ENCODE data around the gene PTGES3. TPM values are rescaled to one million over a fixed set of nuclear protein-coding genes. Genes with fewer than 3 reads are reported as not detected.

Gene PTGES3
- total RNA-seq, 1 experiment from 2014 or later = 404 TPM

DNA sequence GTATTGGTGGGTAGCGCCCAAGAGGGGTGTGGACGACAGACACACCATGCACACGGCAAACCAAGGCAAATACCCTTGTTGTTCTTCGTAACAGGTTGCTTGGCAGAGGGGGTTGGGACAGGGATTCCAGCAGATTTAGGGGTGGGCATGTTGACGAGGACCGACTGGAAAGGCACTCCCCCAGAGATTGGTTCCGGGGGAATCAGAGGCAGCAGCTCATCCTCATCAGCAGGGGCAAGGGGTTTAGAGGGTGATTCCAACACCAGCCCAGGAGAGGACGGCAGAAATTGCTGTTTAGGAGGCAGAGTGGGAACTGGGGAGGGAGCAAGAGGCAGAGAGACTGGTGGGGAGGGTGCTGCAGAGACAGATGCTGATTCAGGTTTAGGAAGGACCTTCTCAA is 27.7 kb upstream of the PTGES3 start:
- DNase-seq (ENCODE audit: low read depth, low spot score) (no peak), ATAC-seq (no peak)
- ChIA-PET CTCF (no interaction called here), POLR2A (interaction anchor here (1.9 kb wide), 1 partner anchor 10 kb away, joined by 13 read pairs; the partner anchor contains the start of gene NACA), RAD21 (ENCODE audit: low non-redundant PET in 1 of 2, low total read pairs in 2 of 2, uncharacterized antibody in 2 of 2, unreplicated experiment in 2 of 2) (no interaction called here)
- no peak overlapping the region for H3K9ac ChIP-seq (ENCODE audit: low read length)
- H2AFZ ChIP-seq (ENCODE audit: low read depth, low read length, poor library complexity, severe bottlenecking) = no peak overlapping the region
- no peaks in the 10 kb centered on the region for H3K9me2 ChIP-seq (ENCODE audit: insufficient read depth)
- TF ChIP-seq ZFX (IDR thresholded peaks at IDR 0.05) = no peak
- no peak for TF ChIP-seq CEBPB (IDR thresholded peaks at IDR 0.05; ENCODE audit: low read depth)
- no peak for TF ChIP-seq SRF (IDR thresholded peaks at IDR 0.05; ENCODE audit: low read depth)
- TF ChIP-seq EGR1 (IDR thresholded peaks at IDR 0.05; ENCODE audit: low read depth) = no peak
- TF ChIP-seq, protein P1, sequence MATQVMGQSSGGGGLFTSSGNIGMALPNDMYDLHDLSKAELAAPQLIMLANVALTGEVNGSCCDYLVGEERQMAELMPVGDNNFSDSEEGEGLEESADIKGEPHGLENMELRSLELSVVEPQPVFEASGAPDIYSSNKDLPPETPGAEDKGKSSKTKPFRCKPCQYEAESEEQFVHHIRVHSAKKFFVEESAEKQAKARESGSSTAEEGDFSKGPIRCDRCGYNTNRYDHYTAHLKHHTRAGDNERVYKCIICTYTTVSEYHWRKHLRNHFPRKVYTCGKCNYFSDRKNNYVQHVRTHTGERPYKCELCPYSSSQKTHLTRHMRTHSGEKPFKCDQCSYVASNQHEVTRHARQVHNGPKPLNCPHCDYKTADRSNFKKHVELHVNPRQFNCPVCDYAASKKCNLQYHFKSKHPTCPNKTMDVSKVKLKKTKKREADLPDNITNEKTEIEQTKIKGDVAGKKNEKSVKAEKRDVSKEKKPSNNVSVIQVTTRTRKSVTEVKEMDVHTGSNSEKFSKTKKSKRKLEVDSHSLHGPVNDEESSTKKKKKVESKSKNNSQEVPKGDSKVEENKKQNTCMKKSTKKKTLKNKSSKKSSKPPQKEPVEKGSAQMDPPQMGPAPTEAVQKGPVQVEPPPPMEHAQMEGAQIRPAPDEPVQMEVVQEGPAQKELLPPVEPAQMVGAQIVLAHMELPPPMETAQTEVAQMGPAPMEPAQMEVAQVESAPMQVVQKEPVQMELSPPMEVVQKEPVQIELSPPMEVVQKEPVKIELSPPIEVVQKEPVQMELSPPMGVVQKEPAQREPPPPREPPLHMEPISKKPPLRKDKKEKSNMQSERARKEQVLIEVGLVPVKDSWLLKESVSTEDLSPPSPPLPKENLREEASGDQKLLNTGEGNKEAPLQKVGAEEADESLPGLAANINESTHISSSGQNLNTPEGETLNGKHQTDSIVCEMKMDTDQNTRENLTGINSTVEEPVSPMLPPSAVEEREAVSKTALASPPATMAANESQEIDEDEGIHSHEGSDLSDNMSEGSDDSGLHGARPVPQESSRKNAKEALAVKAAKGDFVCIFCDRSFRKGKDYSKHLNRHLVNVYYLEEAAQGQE (IDR thresholded peaks at IDR 0.05; ENCODE audit: low read depth) = no peak
- TF ChIP-seq, protein P2, sequence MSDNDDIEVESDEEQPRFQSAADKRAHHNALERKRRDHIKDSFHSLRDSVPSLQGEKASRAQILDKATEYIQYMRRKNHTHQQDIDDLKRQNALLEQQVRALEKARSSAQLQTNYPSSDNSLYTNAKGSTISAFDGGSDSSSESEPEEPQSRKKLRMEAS (IDR thresholded peaks at IDR 0.05) = no peak
- TF ChIP-seq ZNF274 (IDR thresholded peaks at IDR 0.05; ENCODE audit: low read depth, low read length) = no peak
- no peak for TF ChIP-seq ELF1 (IDR thresholded peaks at IDR 0.05; ENCODE audit: borderline replicate concordance, low read depth)
- no peak for TF ChIP-seq YY1 (IDR thresholded peaks at IDR 0.05; ENCODE audit: extremely low read depth, insufficient replicate concordance, low read depth, low read length)
- no peak for TF ChIP-seq JUND (IDR thresholded peaks at IDR 0.05)
- TF ChIP-seq POLR2AphosphoS5 (IDR thresholded peaks at IDR 0.05; ENCODE audit: low read depth, low read length) = no peak
- TF ChIP-seq, protein P3, sequence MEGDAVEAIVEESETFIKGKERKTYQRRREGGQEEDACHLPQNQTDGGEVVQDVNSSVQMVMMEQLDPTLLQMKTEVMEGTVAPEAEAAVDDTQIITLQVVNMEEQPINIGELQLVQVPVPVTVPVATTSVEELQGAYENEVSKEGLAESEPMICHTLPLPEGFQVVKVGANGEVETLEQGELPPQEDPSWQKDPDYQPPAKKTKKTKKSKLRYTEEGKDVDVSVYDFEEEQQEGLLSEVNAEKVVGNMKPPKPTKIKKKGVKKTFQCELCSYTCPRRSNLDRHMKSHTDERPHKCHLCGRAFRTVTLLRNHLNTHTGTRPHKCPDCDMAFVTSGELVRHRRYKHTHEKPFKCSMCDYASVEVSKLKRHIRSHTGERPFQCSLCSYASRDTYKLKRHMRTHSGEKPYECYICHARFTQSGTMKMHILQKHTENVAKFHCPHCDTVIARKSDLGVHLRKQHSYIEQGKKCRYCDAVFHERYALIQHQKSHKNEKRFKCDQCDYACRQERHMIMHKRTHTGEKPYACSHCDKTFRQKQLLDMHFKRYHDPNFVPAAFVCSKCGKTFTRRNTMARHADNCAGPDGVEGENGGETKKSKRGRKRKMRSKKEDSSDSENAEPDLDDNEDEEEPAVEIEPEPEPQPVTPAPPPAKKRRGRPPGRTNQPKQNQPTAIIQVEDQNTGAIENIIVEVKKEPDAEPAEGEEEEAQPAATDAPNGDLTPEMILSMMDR (IDR thresholded peaks at IDR 0.05 in 2 of 3, conservative IDR thresholded peaks at IDR 0.05 in 1 of 3; ENCODE audit: borderline replicate concordance in 1 of 3, insufficient read depth in 1 of 3, low read depth in 2 of 3, low read length in 2 of 3) = no peak
- TF ChIP-seq SIN3A (IDR thresholded peaks at IDR 0.05; ENCODE audit: low read depth) = no peak
- TF ChIP-seq EZH2 (IDR thresholded peaks at IDR 0.05) = no peak
- TF ChIP-seq CBX3 (IDR thresholded peaks at IDR 0.05; ENCODE audit: low read depth) = no peak
- H3K4me1 ChIP-seq (ENCODE audit: control insufficient read depth in 1 of 2, insufficient read depth in 2 of 2, low read length in 2 of 2) = no peaks in the 10 kb centered on the region; a peak in 1 of 4 replicates
- intact Hi-C loops (cut with micrococcal nuclease) = no loop called here
- peaks cover 73% of the 10 kb centered on the region for H3K79me2 ChIP-seq (ENCODE audit: insufficient read depth, low read length)
- peaks cover 52% of the 10 kb centered on the region; the same call in 1 of the 2 replicates for H4K20me1 ChIP-seq (ENCODE audit: insufficient read depth)
- no peak overlapping the region for H3K4me2 ChIP-seq (ENCODE audit: low read length)
- H3K27me3 ChIP-seq (ENCODE audit: insufficient read depth, low read length) = no peaks in the 10 kb centered on the region
- no peaks in the 10 kb centered on the region for H3K9me3 ChIP-seq (ENCODE audit: control insufficient read depth in 1 of 2, insufficient read depth in 1 of 2, low read depth in 1 of 2, low read length in 2 of 2)
- H3K4me3 ChIP-seq (replicated peaks in 1 of 2; ENCODE audit: low read depth in 1 of 2, low read length in 2 of 2) = no peak overlapping the region
- no TSS peak for BruUV-seq (replicated peaks)
- H3K27ac ChIP-seq (ENCODE audit: low read depth, low read length) = no peak overlapping the region
- peaks cover 60 to 68% of the 10 kb centered on the region in 2 experiments for H3K36me3 ChIP-seq (ENCODE audit: control insufficient read depth in 1 of 2, insufficient read depth in 2 of 2, low read length in 2 of 2)
